Upper lobe of left lung (tissue), 4 donors: ENCODE measurements around the gene SERINC5.

Experiments
- CTCF ChIP-seq, 6 experiments: fragments of 450-650 bp in 4 of 6; fragments of 200-600 bp in 2 of 6; sonication (generic) in 2 of 6; IDR thresholded peaks; one replicate each; pipeline ENCODE4 v1.5.1; 2016 to 2019; ENCODE audit warnings: antibody characterized with exemption in 6 of 6
- POLR2A ChIP-seq, 4 donors: fragments of 450-650 bp; IDR thresholded peaks; one replicate each; pipeline ENCODE4 v1.5.1; 2016 to 2017; ENCODE audit warnings: antibody characterized with exemption in 4 of 4, mild to moderate bottlenecking in 2 of 4

GRCh38 chr5:80150731-80151130 lies 105.1 kb downstream of the SERINC5 start:
- no peak for TF ChIP-seq POLR2A (IDR thresholded peaks at IDR 0.05)
- TF ChIP-seq CTCF (IDR thresholded peaks at IDR 0.05) = no peak
